Keratinocyte (primary cell): Measurements from ENCODE around the gene SPDL1. TPM values are rescaled to one million over a fixed set of nuclear protein-coding genes. Genes with fewer than 3 reads are reported as not detected.

Source experiments
- DNase-seq: peaks from one replicate; pipeline ENCODE4 v3.0.0-alpha.2; 2011; ENCODE audit warnings: low read depth, missing footprints, low spot score
- FAIRE-seq: peaks from 2 replicates; lab custom pipeline; 2011; peaks lifted over from hg19 to GRCh38; lab: Jason Lieb, UNC
- H2AFZ ChIP-seq: 2 replicates; pipeline ENCODE4 v1.6.0; 2012; ENCODE audit warnings: low read length, control low read depth, inconsistent platforms; ENCODE audit not compliant: control insufficient read depth
- H3K27ac ChIP-seq: 2 replicates; pipeline ENCODE4 v1.5.1; 2011; ENCODE audit warnings: low read length; ENCODE audit not compliant: control insufficient read depth, insufficient read depth
- H3K27me3 ChIP-seq: 3 replicates; pipeline ENCODE4 v1.6.0; 2011; ENCODE audit warnings: low read length; ENCODE audit not compliant: control insufficient read depth, insufficient read depth; ENCODE audit errors: extremely low read depth
- H3K36me3 ChIP-seq, 2 experiments: 2 replicates in 1 of 2; 3 replicates in 1 of 2; pipeline ENCODE4 v1.5.1; 2011; ENCODE audit warnings: low read length in 2 of 2, mild to moderate bottlenecking in 1 of 2; ENCODE audit not compliant: control insufficient read depth in 2 of 2, insufficient read depth in 2 of 2; ENCODE audit errors: extremely low read depth in 1 of 2
- H3K4me1 ChIP-seq: 3 replicates; pipeline ENCODE4 v1.5.1; 2011; ENCODE audit warnings: low read length; ENCODE audit not compliant: control insufficient read depth, insufficient read depth; ENCODE audit errors: extremely low read depth
- H3K4me2 ChIP-seq: 3 replicates; pipeline ENCODE4 v1.6.0; 2011; ENCODE audit warnings: low read depth, low read length; ENCODE audit not compliant: control insufficient read depth, insufficient read depth; ENCODE audit errors: extremely low read depth
- H3K4me3 ChIP-seq, 3 experiments: fragments of 200-600 bp in 1 of 3; sonication (generic) in 1 of 3; 2 replicates in 2 of 3; 3 replicates in 1 of 3; pipeline ENCODE4 v1.5.1; 2011 to 2016; ENCODE audit warnings: low read length in 3 of 3, mild to moderate bottlenecking in 3 of 3, control low read depth in 2 of 3, inconsistent platforms in 1 of 3, low read depth in 1 of 3, mixed read lengths in 1 of 3, mixed run types in 1 of 3, moderate library complexity in 1 of 3; ENCODE audit not compliant: control insufficient read depth in 2 of 3, insufficient read depth in 2 of 3; ENCODE audit errors: extremely low read depth in 1 of 3
- H3K79me2 ChIP-seq: 2 replicates; pipeline ENCODE4 v1.6.0; 2012; ENCODE audit warnings: low read length; ENCODE audit not compliant: control insufficient read depth, insufficient read depth
- H3K9ac ChIP-seq: 3 replicates; pipeline ENCODE4 v1.6.0; 2011; ENCODE audit warnings: low read length; ENCODE audit not compliant: control insufficient read depth, insufficient read depth; ENCODE audit errors: extremely low read depth
- H3K9me1 ChIP-seq: 3 replicates; pipeline ENCODE4 v1.6.0; 2011; ENCODE audit warnings: low read length; ENCODE audit not compliant: control insufficient read depth, insufficient read depth; ENCODE audit errors: extremely low read depth
- H3K9me3 ChIP-seq: 2 replicates; pipeline ENCODE4 v1.5.1; 2012; ENCODE audit warnings: low read depth, low read length; ENCODE audit not compliant: control insufficient read depth
- H4K20me1 ChIP-seq: 3 replicates; pipeline ENCODE4 v1.6.0; 2011; ENCODE audit warnings: low read length; ENCODE audit not compliant: control insufficient read depth, insufficient read depth; ENCODE audit errors: extremely low read depth
- EZH2 ChIP-seq: IDR thresholded peaks from one replicate; pipeline ENCODE4 v1.6.1; 2012; ENCODE audit warnings: inconsistent platforms, mild to moderate bottlenecking, low read length, moderate library complexity
- dilution Hi-C: fragments of 300-500 bp; cut with MboI; formaldehyde crosslinking; loops from one replicate; pipeline ENCODE4 v1.7.0; 2020; ENCODE audit warnings: low sequenced_read_pairs; ENCODE audit not compliant: extremely low pct_ligation_motif_present
- polyA plus RNA-seq, 5 experiments: library from polyadenylated mRNA; depleted of rRNA in 3 of 5; stranded (reverse) in 3 of 5; stranded (forward) in 1 of 5; unstranded in 1 of 5; fragments of >200 nt; gene quantifications; 1 replicate in 1 of 5; 2 replicates in 3 of 5; 3 replicates in 1 of 5; pipeline versions ENCODE4 v1.2.1 to v1.2.3, GENCODE V29; 2011 to 2012; ENCODE audit warnings: missing spikeins in 2 of 5, low read depth in 1 of 5, low replicate concordance in 1 of 5
- TF ChIP-seq, protein P1 (sequence below), 3 experiments: IDR thresholded peaks in 1 of 3; conservative IDR thresholded peaks in 1 of 3; optimal IDR thresholded peaks in 1 of 3; 2 replicates in 2 of 3; 3 replicates in 1 of 3; pipeline versions ENCODE3 to v1.5.1; 2011; ENCODE audit warnings: low read length in 3 of 3, mild to moderate bottlenecking in 3 of 3, moderate library complexity in 2 of 3, control low read depth in 1 of 3, inconsistent platforms in 1 of 3; ENCODE audit not compliant: insufficient read depth in 2 of 3; ENCODE audit errors: extremely low read depth in 1 of 3

SPDL1 gene
- polyA plus RNA-seq, 1 donor (not counting 4 experiments of a cell fraction or from before 2014, with no cell fraction given): 24.6 TPM

DNA sequence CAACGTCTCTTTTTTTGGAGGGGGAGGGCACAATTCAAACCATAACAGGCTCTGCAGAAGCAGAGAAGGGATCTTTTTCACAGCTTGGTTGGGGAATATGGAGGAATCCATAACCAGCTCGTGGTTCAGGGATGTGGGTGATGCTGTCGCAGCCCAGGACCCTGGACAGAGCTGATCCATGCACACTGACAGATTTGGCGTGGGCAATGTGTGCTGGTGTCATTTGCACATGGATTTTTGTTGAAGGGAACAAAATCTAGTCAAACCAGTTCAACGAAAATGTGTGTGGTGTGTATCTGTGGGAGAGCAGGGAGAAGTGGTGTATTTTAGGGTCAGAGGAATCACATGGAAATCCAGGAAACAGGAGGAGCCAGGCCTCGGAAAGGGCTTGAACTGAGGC lies 57.7 kb downstream of the SPDL1 start:
- H3K9me3 ChIP-seq: no peaks in the 10 kb centered on the region
- dilution Hi-C loops: no loop called here
- no peaks in the 10 kb centered on the region for H4K20me1 ChIP-seq
- H3K79me2 ChIP-seq: no peaks in the 10 kb centered on the region
- DNase-seq (no peak), FAIRE-seq (no peak)
- H3K4me2 ChIP-seq: no peak overlapping the region
- TF ChIP-seq, protein P1, sequence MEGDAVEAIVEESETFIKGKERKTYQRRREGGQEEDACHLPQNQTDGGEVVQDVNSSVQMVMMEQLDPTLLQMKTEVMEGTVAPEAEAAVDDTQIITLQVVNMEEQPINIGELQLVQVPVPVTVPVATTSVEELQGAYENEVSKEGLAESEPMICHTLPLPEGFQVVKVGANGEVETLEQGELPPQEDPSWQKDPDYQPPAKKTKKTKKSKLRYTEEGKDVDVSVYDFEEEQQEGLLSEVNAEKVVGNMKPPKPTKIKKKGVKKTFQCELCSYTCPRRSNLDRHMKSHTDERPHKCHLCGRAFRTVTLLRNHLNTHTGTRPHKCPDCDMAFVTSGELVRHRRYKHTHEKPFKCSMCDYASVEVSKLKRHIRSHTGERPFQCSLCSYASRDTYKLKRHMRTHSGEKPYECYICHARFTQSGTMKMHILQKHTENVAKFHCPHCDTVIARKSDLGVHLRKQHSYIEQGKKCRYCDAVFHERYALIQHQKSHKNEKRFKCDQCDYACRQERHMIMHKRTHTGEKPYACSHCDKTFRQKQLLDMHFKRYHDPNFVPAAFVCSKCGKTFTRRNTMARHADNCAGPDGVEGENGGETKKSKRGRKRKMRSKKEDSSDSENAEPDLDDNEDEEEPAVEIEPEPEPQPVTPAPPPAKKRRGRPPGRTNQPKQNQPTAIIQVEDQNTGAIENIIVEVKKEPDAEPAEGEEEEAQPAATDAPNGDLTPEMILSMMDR (optimal IDR thresholded peaks at IDR 0.05 in 1 of 3, IDR thresholded peaks at IDR 0.05 in 1 of 3, conservative IDR thresholded peaks at IDR 0.05 in 1 of 3; ENCODE audit: extremely low read depth in 1 of 3, insufficient read depth in 2 of 3, low read length in 3 of 3): no peak
- TF ChIP-seq EZH2: no peak
- H3K27ac ChIP-seq: no peak overlapping the region
- peaks cover 14% of the 10 kb centered on the region for H3K27me3 ChIP-seq
- H3K4me3 ChIP-seq: no peak overlapping the region
- H3K9ac ChIP-seq: no peak overlapping the region
- no peaks in the 10 kb centered on the region for H3K4me1 ChIP-seq
- H3K9me1 ChIP-seq: no peaks in the 10 kb centered on the region
- H2AFZ ChIP-seq: no peak overlapping the region
- H3K36me3 ChIP-seq: no peaks in the 10 kb centered on the region

DNA sequence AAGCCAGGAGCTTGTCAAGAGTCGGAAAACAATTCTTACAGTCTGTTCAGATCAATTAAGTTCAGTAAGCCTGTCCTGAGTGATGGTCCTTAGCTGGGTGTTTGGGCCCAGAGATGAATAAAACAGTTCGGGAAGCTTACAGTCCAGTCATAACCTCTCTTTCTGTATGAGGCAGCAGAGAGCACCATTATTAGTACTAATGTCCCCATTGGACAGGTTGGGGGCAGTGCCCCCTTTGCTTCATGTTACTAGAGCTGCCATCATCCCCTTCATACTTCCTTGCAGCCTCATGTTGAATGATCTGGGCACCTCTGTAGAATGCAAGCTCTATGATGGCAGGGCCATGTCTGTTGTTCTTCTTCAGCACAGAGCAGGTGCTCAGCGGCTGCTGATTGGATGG lies 63.3 kb downstream of the SPDL1 start:
- Histone ChIP-seq H3K4me3 (no peak overlapping the region), H3K4me1 (peaks cover 14% of the 10 kb centered on the region), H3K9ac (no peak overlapping the region), H3K36me3 (no peaks in the 10 kb centered on the region), H3K27ac (no peak overlapping the region), H3K9me3 (no peaks in the 10 kb centered on the region), H3K4me2 (no peak overlapping the region), H4K20me1 (no peaks in the 10 kb centered on the region), H3K9me1 (no peaks in the 10 kb centered on the region), H2AFZ (no peak overlapping the region), H3K79me2 (no peaks in the 10 kb centered on the region), H3K27me3 (no peaks in the 10 kb centered on the region)
- FAIRE-seq: no peak
- no peak for DNase-seq
- TF ChIP-seq, protein P1 (optimal IDR thresholded peaks at IDR 0.05 in 1 of 3, IDR thresholded peaks at IDR 0.05 in 1 of 3, conservative IDR thresholded peaks at IDR 0.05 in 1 of 3; ENCODE audit: extremely low read depth in 1 of 3, insufficient read depth in 2 of 3, low read length in 3 of 3): no peak
- TF ChIP-seq EZH2: no peak
- dilution Hi-C loops: no loop called here
